Esophagus muscularis mucosa (tissue), 3 donors: ENCODE results near the gene TMEM128.

ENCODE experiments used
- POLR2A ChIP-seq: fragments of 450-650 bp; IDR thresholded peaks from one replicate; pipeline ENCODE4 v1.6.1; 2017; ENCODE audit warnings: antibody characterized with exemption, moderate library complexity, mild to moderate bottlenecking, low read depth
- POLR2AphosphoS5 ChIP-seq, 2 donors: sonication (generic); formaldehyde crosslinking; IDR thresholded peaks; one replicate each; pipeline ENCODE4 v1.6.1; 2017; ENCODE audit warnings: antibody characterized with exemption in 2 of 2
- TF ChIP-seq, protein P1 (sequence below), 3 experiments: fragments of 200-600 bp in 2 of 3; fragments of 450-650 bp in 1 of 3; sonication (generic) in 2 of 3; IDR thresholded peaks; one replicate each; pipeline ENCODE4 v1.5.1; 2017 to 2019; ENCODE audit warnings: antibody characterized with exemption in 3 of 3, mild to moderate bottlenecking in 2 of 3, moderate library complexity in 1 of 3

DNA sequence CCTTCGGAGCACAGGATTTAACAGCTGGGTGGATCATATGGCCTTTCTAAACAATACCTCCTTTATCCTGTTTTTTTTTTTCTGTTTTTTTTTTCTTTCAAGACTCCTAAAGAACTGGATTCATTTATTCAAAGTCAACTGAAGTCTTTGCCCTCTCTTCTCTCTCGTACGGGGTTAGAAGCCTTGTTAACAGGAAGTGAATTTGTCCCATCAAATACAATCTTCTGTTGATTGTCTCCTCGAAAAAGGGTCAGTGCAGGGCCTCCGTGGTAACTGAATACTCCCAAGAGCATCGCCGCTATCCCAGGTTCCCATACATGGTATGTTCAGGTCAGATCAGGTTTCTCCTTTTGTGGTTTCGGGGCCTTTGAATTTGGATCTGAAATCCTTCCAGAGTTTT lies 1.8 kb upstream of the TMEM128 start:
- TF ChIP-seq POLR2AphosphoS5 (IDR thresholded peaks at IDR 0.05) (no peak), POLR2A (no peak)
- TF ChIP-seq, protein P1, sequence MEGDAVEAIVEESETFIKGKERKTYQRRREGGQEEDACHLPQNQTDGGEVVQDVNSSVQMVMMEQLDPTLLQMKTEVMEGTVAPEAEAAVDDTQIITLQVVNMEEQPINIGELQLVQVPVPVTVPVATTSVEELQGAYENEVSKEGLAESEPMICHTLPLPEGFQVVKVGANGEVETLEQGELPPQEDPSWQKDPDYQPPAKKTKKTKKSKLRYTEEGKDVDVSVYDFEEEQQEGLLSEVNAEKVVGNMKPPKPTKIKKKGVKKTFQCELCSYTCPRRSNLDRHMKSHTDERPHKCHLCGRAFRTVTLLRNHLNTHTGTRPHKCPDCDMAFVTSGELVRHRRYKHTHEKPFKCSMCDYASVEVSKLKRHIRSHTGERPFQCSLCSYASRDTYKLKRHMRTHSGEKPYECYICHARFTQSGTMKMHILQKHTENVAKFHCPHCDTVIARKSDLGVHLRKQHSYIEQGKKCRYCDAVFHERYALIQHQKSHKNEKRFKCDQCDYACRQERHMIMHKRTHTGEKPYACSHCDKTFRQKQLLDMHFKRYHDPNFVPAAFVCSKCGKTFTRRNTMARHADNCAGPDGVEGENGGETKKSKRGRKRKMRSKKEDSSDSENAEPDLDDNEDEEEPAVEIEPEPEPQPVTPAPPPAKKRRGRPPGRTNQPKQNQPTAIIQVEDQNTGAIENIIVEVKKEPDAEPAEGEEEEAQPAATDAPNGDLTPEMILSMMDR (IDR thresholded peaks at IDR 0.05), result no peak
